ENCODE results near the gene MCF2L2. TPM values are rescaled to one million over a fixed set of nuclear protein-coding genes. Genes with fewer than 3 reads are reported as not detected.

Gene MCF2L2
- total and polyA plus RNA-seq, 2 donors (not counting 1 experiment from before 2014, with no cell fraction given): 0.03 to 1.6 TPM

DNA sequence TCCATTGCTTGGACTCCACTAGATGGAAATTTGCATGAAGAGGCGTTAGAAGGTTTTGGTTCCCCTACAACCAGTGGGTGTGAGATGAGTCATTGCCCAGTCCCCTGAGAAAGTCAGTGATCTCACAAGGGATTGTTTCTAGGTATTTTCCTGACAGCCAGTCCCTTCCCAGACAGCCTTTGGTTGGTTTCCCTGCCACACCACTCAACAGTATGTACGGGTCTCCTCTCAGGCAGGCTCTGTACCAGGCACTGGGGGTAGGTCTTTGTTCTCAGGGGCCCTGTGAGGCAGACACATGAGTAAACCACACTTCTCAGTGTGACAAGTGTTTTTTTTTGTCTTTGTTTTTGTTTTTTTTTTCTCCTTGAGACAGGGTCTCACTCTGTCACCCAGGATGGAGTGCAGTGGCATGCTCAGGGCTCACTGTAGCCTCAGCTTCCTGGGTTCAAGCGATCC is 269.8 kb downstream of the MCF2L2 start:
- H3K4me3 Mint-ChIP-seq: peak overlapping the region; percentile 38
- H3K4me1 Mint-ChIP-seq: peaks cover 26% of the 10 kb centered on the region
- CTCF ChIA-PET: interaction anchor here (0.9 kb wide), 1 partner anchor 22 kb away, joined by 3 read pairs; no protein-coding TSS in a partner anchor
- Histone ChIP-seq H3K36me3 (replicated peaks in 1 of 2; ENCODE audit: control extremely low read depth in 1 of 2, control insufficient read depth in 1 of 2, extremely low read depth in 1 of 2, insufficient read depth in 2 of 2, low read length in 1 of 2) (no peaks in the 10 kb centered on the region), H3K9ac (ENCODE audit: low read length) (no peak overlapping the region), H3K4me1 (ENCODE audit: control insufficient read depth in 2 of 2, insufficient read depth in 2 of 2, low read length in 2 of 2) (peaks cover 31 to 35% of the 10 kb centered on the region in 2 donors), H3K4me2 (replicated peaks; ENCODE audit: low read depth, low read length, poor library complexity, severe bottlenecking) (no peak overlapping the region), H3K4me3 (ENCODE audit: control extremely low read depth in 1 of 5, extremely low read depth in 1 of 5, insufficient read depth in 1 of 5, low read depth in 2 of 5, low read length in 4 of 5) (no peak overlapping the region), H3K27ac (ENCODE audit: low read length in 2 of 2) (no peak overlapping the region), H3K27me3 (replicated peaks in 1 of 4; ENCODE audit: control extremely low read depth in 1 of 4, control insufficient read depth in 3 of 4, insufficient read depth in 4 of 4, low read length in 3 of 4) (peaks cover 4 to 88% (median 72%) of the 10 kb centered on the region in 4 experiments), H4K20me1 (ENCODE audit: control insufficient read depth, insufficient read depth, low read length, poor library complexity, severe bottlenecking) (peaks cover 20% of the 10 kb centered on the region), H3K79me2 (ENCODE audit: control insufficient read depth, insufficient read depth, low read length) (no peaks in the 10 kb centered on the region), H3K9me3 (ENCODE audit: control extremely low read depth in 1 of 3, control insufficient read depth in 2 of 3, insufficient read depth in 1 of 3, low read length in 2 of 3) (peaks cover 6 to 55% (median 23%) of the 10 kb centered on the region in 3 donors), H2AFZ (ENCODE audit: insufficient read depth, low read depth, low read length, poor library complexity, severe bottlenecking) (no peak overlapping the region)
- H3K27ac Mint-ChIP-seq: no peak overlapping the region
- DNase-seq (peak; percentile 55), ATAC-seq (ENCODE audit: low read depth) (peak; percentile 40)
- H3K9me3 Mint-ChIP-seq (ENCODE audit: insufficient read depth): peaks cover 4% of the 10 kb centered on the region
- intact Hi-C loops (cut with micrococcal nuclease): no loop called here
- POLR2A ChIA-PET: no interaction called here
- TF ChIP-seq CTCF (IDR thresholded peaks at IDR 0.05): no peak
- 40% methylated on average over 2 of the region's 3 CpGs for WGBS (ENCODE audit: insufficient coverage)
- peaks cover 72% of the 10 kb centered on the region for H3K27me3 Mint-ChIP-seq

DNA sequence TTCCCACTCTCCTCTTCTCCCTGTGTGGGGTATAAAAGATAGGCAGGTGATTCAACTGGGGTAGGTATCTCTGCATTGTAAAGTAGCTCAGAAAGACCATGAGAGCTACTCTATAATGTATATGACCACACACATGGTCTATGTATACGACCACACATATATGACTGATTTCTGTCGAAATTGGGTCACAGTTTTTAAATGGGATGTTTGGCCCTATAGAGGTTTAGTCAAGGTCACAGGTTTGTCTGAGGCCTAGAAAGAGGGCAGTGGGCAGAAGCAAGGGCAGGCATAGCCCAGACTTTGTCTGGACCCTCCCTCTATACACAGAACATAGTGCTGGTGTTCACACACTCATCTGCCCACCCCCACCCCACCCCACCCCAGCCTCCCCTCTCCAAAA is 270.3 kb downstream of the MCF2L2 start:
- H3K4me2 ChIP-seq (replicated peaks; ENCODE audit: low read depth, low read length, poor library complexity, severe bottlenecking): no peak overlapping the region
- Mint-ChIP-seq H3K9me3 (ENCODE audit: insufficient read depth) (peaks cover 4% of the 10 kb centered on the region), H3K4me1 (peaks cover 26% of the 10 kb centered on the region), H3K27ac (no peak overlapping the region), H3K4me3 (no peak overlapping the region), H3K27me3 (peaks cover 76% of the 10 kb centered on the region)
- peaks cover 20% of the 10 kb centered on the region for H4K20me1 ChIP-seq (ENCODE audit: control insufficient read depth, insufficient read depth, low read length, poor library complexity, severe bottlenecking)
- H3K79me2 ChIP-seq (ENCODE audit: control insufficient read depth, insufficient read depth, low read length): no peaks in the 10 kb centered on the region
- H3K36me3 ChIP-seq (replicated peaks in 1 of 2; ENCODE audit: control extremely low read depth in 1 of 2, control insufficient read depth in 1 of 2, extremely low read depth in 1 of 2, insufficient read depth in 2 of 2, low read length in 1 of 2): no peaks in the 10 kb centered on the region
- intact Hi-C loops (cut with micrococcal nuclease): no loop called here
- no peak for TF ChIP-seq CTCF (IDR thresholded peaks at IDR 0.05)
- TF ChIP-seq EZH2 (IDR thresholded peaks at IDR 0.05; ENCODE audit: borderline replicate concordance, insufficient read depth, low read depth, low read length, poor library complexity, severe bottlenecking): no peak
- peaks cover 6 to 51% (median 21%) of the 10 kb centered on the region in 3 donors for H3K9me3 ChIP-seq (ENCODE audit: control extremely low read depth in 1 of 3, control insufficient read depth in 2 of 3, insufficient read depth in 1 of 3, low read length in 2 of 3)
- ATAC-seq (ENCODE audit: low read depth): no peak
- WGBS (ENCODE audit: insufficient coverage): no CpG with 5 or more reads among the region's 2 CpGs
- no peak overlapping the region for H3K4me3 ChIP-seq (ENCODE audit: control extremely low read depth in 1 of 5, extremely low read depth in 1 of 5, insufficient read depth in 1 of 5, low read depth in 2 of 5, low read length in 4 of 5)
- no peak overlapping the region for H3K9ac ChIP-seq (ENCODE audit: low read length)
- no peak for DNase-seq
- no peak overlapping the region for H3K27ac ChIP-seq (ENCODE audit: low read length in 2 of 2)
- H3K4me1 ChIP-seq (ENCODE audit: control insufficient read depth in 2 of 2, insufficient read depth in 2 of 2, low read length in 2 of 2): peaks cover 31 to 35% of the 10 kb centered on the region in 2 donors
- ChIA-PET POLR2A (no interaction called here), CTCF (no interaction called here)
- peaks cover 4 to 88% (median 74%) of the 10 kb centered on the region in 4 experiments for H3K27me3 ChIP-seq (replicated peaks in 1 of 4; ENCODE audit: control extremely low read depth in 1 of 4, control insufficient read depth in 3 of 4, insufficient read depth in 4 of 4, low read length in 3 of 4)
- H2AFZ ChIP-seq (ENCODE audit: insufficient read depth, low read depth, low read length, poor library complexity, severe bottlenecking): no peak overlapping the region

All from B cell (primary cell).